Fibroblast of skin of left biceps (primary cell): Measurements from ENCODE around the gene TP53I13.

Experiments used
- DNase-seq, 2 experiments: peaks; one replicate each; pipeline ENCODE4 v3.0.0-alpha.2; 2013; ENCODE audit warnings: low read depth in 2 of 2

The TP53I13 gene

GRCh38 chr17:29615048-29615385 is 46.5 kb downstream of the TP53I13 start:
- no peak for DNase-seq

- DNase-seq, result peak in 1 of 2 experiments; percentile 41
Observed at GRCh38 chr17:29615492-29616299, 47.2 kb downstream of the TP53I13 start.

GRCh38 chr17:29616300-29617048 is 48.0 kb downstream of the TP53I13 start:
- DNase-seq, result no peak

GRCh38 chr17:29617125-29617480 is 48.6 kb downstream of the TP53I13 start:
- DNase-seq, result no peak

- no peak for DNase-seq
Observed at GRCh38 chr17:29617481-29618271, 49.2 kb downstream of the TP53I13 start.

GRCh38 chr17:29618272-29619065 is 50.0 kb downstream of the TP53I13 start:
- no peak for DNase-seq

GRCh38 chr17:29619251-29619650 is 50.8 kb downstream of the TP53I13 start:
- no peak for DNase-seq

GRCh38 chr17:29620271-29620670 is 51.8 kb downstream of the TP53I13 start:
- no peak for DNase-seq

GRCh38 chr17:29620779-29621500 is 52.4 kb downstream of the TP53I13 start:
- DNase-seq, result no peak

GRCh38 chr17:29621751-29622194 is 53.3 kb downstream of the TP53I13 start:
- DNase-seq, result no peak
